Pancreas (tissue), 10 donors: ENCODE measurements around the gene KRT40. TPM values are rescaled to one million over a fixed set of nuclear protein-coding genes. Genes with fewer than 3 reads are reported as not detected.

Experiments used
- ATAC-seq, 4 donors: fragments of 200-7000 bp; cut with Tn5 transposase; one replicate each; pipeline versions ENCODE4 v1.8.0 to v1.9.1; 2020; ENCODE audit warnings: mild to moderate bottlenecking in 4 of 4, moderate library complexity in 4 of 4
- DNase-seq, 6 donors: peaks; one replicate each; pipeline ENCODE4 v3.0.0-alpha.2; 2020
- FAIRE-seq: peaks from 2 replicates; lab custom pipeline; 2012; peaks lifted over from hg19 to GRCh38; lab: Jason Lieb, UNC
- H3K27ac ChIP-seq, 4 donors: fragments of 200-600 bp; sonication (generic); 1 replicate in 3 of 4; 2 replicates in 1 of 4; pipeline versions ENCODE4 v1.5.0 to v1.8.0; 2020
- H3K27me3 ChIP-seq, 4 donors: fragments of 200-600 bp; one replicate each; pipeline ENCODE4 v1.8.0; 2021
- H3K36me3 ChIP-seq, 3 donors: fragments of 200-600 bp; sonication (generic) in 1 of 3; one replicate each; pipeline versions ENCODE4 v1.5.0 to v1.8.0; 2020 to 2021
- H3K4me1 ChIP-seq, 3 donors: fragments of 200-600 bp; one replicate each; pipeline ENCODE4 v1.8.0; 2021
- H3K4me3 ChIP-seq, 4 donors: fragments of 200-600 bp; sonication (generic) in 2 of 4; one replicate each; pipeline versions ENCODE4 v1.5.0 to v1.8.0; 2020 to 2021
- H3K9me3 ChIP-seq, 4 donors: fragments of 200-600 bp; one replicate each; pipeline ENCODE4 v1.8.0; 2021
- WGBS, 2 donors: extraction: QIAGEN DNeasy Blood & Tissue Kit; methylation state at CpG; one replicate each; pipeline ENCODE4 v1.1.7; 2013; 5-methylcytosine and 5-hydroxymethylcytosine counted together
- intact Hi-C, 3 donors: fragments of 100-400 bp; cut with DNase I; formaldehyde crosslinking; loops; one replicate each; pipeline versions ENCODE4 v1.11.1 to v1.14.2; 2022
- polyA plus RNA-seq, 2 donors: library from polyadenylated mRNA; stranded (reverse); fragments of 200-250 nt; gene quantifications; one replicate each; pipeline ENCODE4 v1.2.3, GENCODE V29; 2013
- total RNA-seq, 6 donors: library from RNA; stranded (reverse); fragmentation: NEBNext Ultra II Directional in 4 of 6; extraction: Animal tissue kit (Norgen Biotek cat#: 25700) in 4 of 6; gene quantifications; one replicate each; pipeline versions ENCODE4 v1.2.1 to v1.2.4, GENCODE V29; 2021 to 2023
- TF ChIP-seq, protein P1 (sequence below), 4 donors: fragments of 200-600 bp; sonication (generic) in 3 of 4; IDR thresholded peaks; one replicate each; pipeline versions ENCODE4 v1.5.0 to v1.8.0; 2021; ENCODE audit warnings: antibody characterized with exemption in 4 of 4
- donor health status: healthy with polysubstance abuse.
- donor health status: DM: no; HTN: no; CAD: no; lungs with moderate emphysema.
- donor health status: DM: no; HTN: no; CAD: no.
- donor health status: control.
- donor health status: control.
- donor health status: Bipolar disorder and iron deficiency.
- donor health status: DM: yes; HTN: yes; CAD: no.
- donor health status: DM: no; HTN: no; CAD: no.
- donor health status: DM: no; HTN: no; CAD: no.
- donor health status: DM: yes; HTN: yes; CAD: no.

The KRT40 gene
- total and polyA plus RNA-seq, 8 donors: 0.09 to 1.0 (median 0.24) TPM; not detected in 3

GRCh38 chr17:40974366-40974765 lies 9.8 kb downstream of the KRT40 start:
- no peak for FAIRE-seq

DNA sequence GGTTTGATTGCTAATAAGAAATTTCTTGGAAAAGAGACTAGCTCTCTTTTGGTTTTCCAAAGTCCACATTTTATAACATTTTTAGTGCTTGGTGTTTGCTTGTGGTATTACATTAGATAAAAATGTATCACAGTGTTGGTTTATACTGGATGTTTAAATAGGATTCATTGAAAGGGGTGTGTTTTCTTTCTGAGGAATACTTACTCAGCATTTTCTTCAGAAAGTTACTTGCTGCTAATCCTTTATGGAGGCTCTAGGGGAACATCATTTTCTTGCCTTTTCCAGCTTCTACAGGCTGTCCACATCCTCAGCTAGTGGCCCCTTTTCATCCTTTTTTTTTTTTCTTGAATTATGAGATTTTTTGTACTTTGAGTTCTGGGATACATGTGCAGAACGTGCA lies 16.5 kb downstream of the KRT40 start:
- no peaks in the 10 kb centered on the region for H3K9me3 ChIP-seq
- no peak overlapping the region for H3K4me3 ChIP-seq
- FAIRE-seq (no peak), ATAC-seq (no peak), DNase-seq (no peak)
- no peaks in the 10 kb centered on the region for H3K27me3 ChIP-seq
- intact Hi-C loops: no loop called here
- H3K36me3 ChIP-seq: no peaks in the 10 kb centered on the region
- WGBS, 2 donors: 49 to 71% methylated on average over 1 of the region's 1 CpG
- TF ChIP-seq, protein P1, sequence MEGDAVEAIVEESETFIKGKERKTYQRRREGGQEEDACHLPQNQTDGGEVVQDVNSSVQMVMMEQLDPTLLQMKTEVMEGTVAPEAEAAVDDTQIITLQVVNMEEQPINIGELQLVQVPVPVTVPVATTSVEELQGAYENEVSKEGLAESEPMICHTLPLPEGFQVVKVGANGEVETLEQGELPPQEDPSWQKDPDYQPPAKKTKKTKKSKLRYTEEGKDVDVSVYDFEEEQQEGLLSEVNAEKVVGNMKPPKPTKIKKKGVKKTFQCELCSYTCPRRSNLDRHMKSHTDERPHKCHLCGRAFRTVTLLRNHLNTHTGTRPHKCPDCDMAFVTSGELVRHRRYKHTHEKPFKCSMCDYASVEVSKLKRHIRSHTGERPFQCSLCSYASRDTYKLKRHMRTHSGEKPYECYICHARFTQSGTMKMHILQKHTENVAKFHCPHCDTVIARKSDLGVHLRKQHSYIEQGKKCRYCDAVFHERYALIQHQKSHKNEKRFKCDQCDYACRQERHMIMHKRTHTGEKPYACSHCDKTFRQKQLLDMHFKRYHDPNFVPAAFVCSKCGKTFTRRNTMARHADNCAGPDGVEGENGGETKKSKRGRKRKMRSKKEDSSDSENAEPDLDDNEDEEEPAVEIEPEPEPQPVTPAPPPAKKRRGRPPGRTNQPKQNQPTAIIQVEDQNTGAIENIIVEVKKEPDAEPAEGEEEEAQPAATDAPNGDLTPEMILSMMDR (IDR thresholded peaks at IDR 0.05): no peak
- H3K27ac ChIP-seq: no peak overlapping the region
- no peaks in the 10 kb centered on the region for H3K4me1 ChIP-seq

More at GRCh38 chr17:40974366-40974765, 9.8 kb downstream of the KRT40 start:
- Histone ChIP-seq H3K36me3 (no peaks in the 10 kb centered on the region), H3K27me3 (peaks cover 0 to 4% (median 0%) of the 10 kb centered on the region in 4 donors), H3K9me3 (no peaks in the 10 kb centered on the region), H3K4me1 (peaks cover 0 to 9% (median 0%) of the 10 kb centered on the region in 3 donors), H3K27ac (no peak overlapping the region), H3K4me3 (no peak overlapping the region)
- intact Hi-C loops: no loop called here
- TF ChIP-seq, protein P1 (IDR thresholded peaks at IDR 0.05): no peak
- 73 to 87% methylated on average over 3 of the region's 3 CpGs for WGBS, 2 donors
- ATAC-seq (no peak), DNase-seq (no peak)

DNA sequence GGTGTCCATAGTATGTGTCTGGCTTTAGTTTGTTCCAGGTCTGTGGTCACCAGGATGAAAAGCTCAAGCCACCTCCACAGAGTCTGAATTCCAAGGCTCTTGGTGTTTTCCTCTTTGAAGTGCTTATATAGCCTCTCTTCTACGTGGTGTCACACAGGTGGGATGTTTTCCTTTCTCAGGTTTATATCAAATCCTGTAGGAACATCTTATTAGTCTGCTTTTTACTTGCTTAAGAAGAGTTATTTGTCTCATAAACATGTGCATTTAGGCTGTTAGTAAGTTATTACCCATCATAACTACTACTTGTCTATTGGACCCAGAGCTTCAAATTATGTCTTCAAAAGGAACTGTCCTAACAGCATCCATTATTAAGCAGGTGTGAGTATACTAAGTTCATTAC lies 17.3 kb downstream of the KRT40 start, which contains the start of gene KRT39:
TSS of gene KRT39 (minus strand) at position 101 of the 400 bp plus-strand sequence. CDS start at position 9, 92 bp downstream.
- WGBS, 2 donors: 38 to 47% methylated on average over 1 of the region's 1 CpG
- Histone ChIP-seq H3K27ac (no peak within 1 kb of the TSS), H3K36me3 (no peaks in the 10 kb centered on the region), H3K9me3 (no peaks in the 10 kb centered on the region), H3K4me1 (no peaks in the 10 kb centered on the region), H3K27me3 (no peaks in the 10 kb centered on the region), H3K4me3 (no peak within 1 kb of the TSS)
- ATAC-seq (no peak), FAIRE-seq (no peak), DNase-seq (no peak)
- TF ChIP-seq, protein P1 (IDR thresholded peaks at IDR 0.05): no peak
- intact Hi-C loops: no loop called here

GRCh38 chr17:40963838-40964237 lies 20.3 kb downstream of the KRT40 start:
- FAIRE-seq: no peak
- Histone ChIP-seq H3K27ac (no peak overlapping the region), H3K9me3 (no peaks in the 10 kb centered on the region), H3K36me3 (no peaks in the 10 kb centered on the region), H3K27me3 (no peaks in the 10 kb centered on the region), H3K4me3 (no peak overlapping the region), H3K4me1 (peaks cover 0 to 3% (median 0%) of the 10 kb centered on the region in 3 donors)
- TF ChIP-seq, protein P1 (IDR thresholded peaks at IDR 0.05): peak; percentile 43 to 57 (median 48)
- DNase-seq: no peak
- 20 to 42% methylated on average over 1 of the region's 1 CpG for WGBS, 2 donors
- intact Hi-C loops: no loop called here
- peak in 2 of 4 donors; percentile 62 to 69 for ATAC-seq

GRCh38 chr17:40962059-40962561 lies 22.0 kb downstream of the KRT40 start:
- H3K27me3 ChIP-seq: no peaks in the 10 kb centered on the region
- peaks cover 0 to 11% (median 0%) of the 10 kb centered on the region in 3 donors for H3K4me1 ChIP-seq
- FAIRE-seq (no peak), DNase-seq (no peak), ATAC-seq (peak in 2 of 4 donors; percentile 11 to 25)
- TF ChIP-seq, protein P1 (IDR thresholded peaks at IDR 0.05): no peak
- H3K36me3 ChIP-seq: no peaks in the 10 kb centered on the region
- WGBS, 2 donors: 62 to 77% methylated on average over 4 of the region's 4 CpGs
- no peaks in the 10 kb centered on the region for H3K9me3 ChIP-seq
- intact Hi-C loops: no loop called here
- peak overlapping the region in 3 of 4 donors; percentile 25 to 46 (median 28) for H3K27ac ChIP-seq
- H3K4me3 ChIP-seq: no peak overlapping the region
